AG20443 (cell line): ENCODE results near the gene GABPB1.

Experiments used
- DNase-seq: peaks from one replicate; pipeline ENCODE4 v3.0.0; 2012; ENCODE audit warnings: low spot score, mixed read lengths

The GABPB1 gene

GRCh38 chr15:50277370-50277769 is 77.6 kb downstream of the GABPB1 start:
- no peak for DNase-seq

- DNase-seq = no peak
These were observed 79.1 kb downstream of the GABPB1 start for GRCh38 chr15:50275908-50276307.

- no peak for DNase-seq
These were observed 79.9 kb downstream of the GABPB1 start for GRCh38 chr15:50275091-50275490.

- DNase-seq = no peak
These were observed 87.4 kb downstream of the GABPB1 start for GRCh38 chr15:50267577-50267976.

GRCh38 chr15:50265620-50266019 is 89.4 kb downstream of the GABPB1 start, which contains the start of gene HDC:
TSS of gene HDC (minus strand) at chr15:50265726. CDS start at chr15:50265623, 103 bp downstream.
- no peak for DNase-seq

GRCh38 chr15:50262533-50262932 is 92.5 kb downstream of the GABPB1 start:
- DNase-seq = no peak

- DNase-seq = no peak
These were observed 93.0 kb downstream of the GABPB1 start for GRCh38 chr15:50261981-50262380.

- DNase-seq = no peak
These were observed 94.0 kb downstream of the GABPB1 start for GRCh38 chr15:50260969-50261496.

GRCh38 chr15:50259276-50259675 is 95.7 kb downstream of the GABPB1 start:
- no peak for DNase-seq

GRCh38 chr15:50257924-50258323 is 97.1 kb downstream of the GABPB1 start:
- DNase-seq = no peak

- no peak for DNase-seq
These were observed 97.7 kb downstream of the GABPB1 start for GRCh38 chr15:50257332-50257731.

- DNase-seq = no peak
These were observed 98.6 kb downstream of the GABPB1 start for GRCh38 chr15:50256188-50257041.

GRCh38 chr15:50252556-50252955 is 102.4 kb downstream of the GABPB1 start:
- DNase-seq = no peak

GRCh38 chr15:50251638-50252182 is 103.3 kb downstream of the GABPB1 start:
- no peak for DNase-seq

GRCh38 chr15:50250760-50251394 is 104.1 kb downstream of the GABPB1 start:
- no peak for DNase-seq

- DNase-seq = no peak
These were observed 105.3 kb downstream of the GABPB1 start for GRCh38 chr15:50249704-50250103.

- DNase-seq = no peak
These were observed 105.9 kb downstream of the GABPB1 start for GRCh38 chr15:50248994-50249582.

GRCh38 chr15:50247819-50248655 is 107.0 kb downstream of the GABPB1 start:
- no peak for DNase-seq

GRCh38 chr15:50246631-50247030 is 108.4 kb downstream of the GABPB1 start:
- DNase-seq = no peak

- DNase-seq = no peak
These were observed 109.9 kb downstream of the GABPB1 start for GRCh38 chr15:50244959-50245624.

GRCh38 chr15:50244153-50244552 is 110.8 kb downstream of the GABPB1 start:
- DNase-seq = no peak
